HEK293T (cell line): ENCODE measurements around the gene ALDH8A1.

Source experiments
- CTCF ChIA-PET: fragments of 350-600 bp; formaldehyde crosslinking; extraction: SDS; loops from one replicate; lab custom pipeline; 2021; ENCODE audit warnings: antibody characterized with exemption, inconsistent platforms; lab: Yijun Ruan, JAX
- POLR2A ChIA-PET: fragments of 350-600 bp; formaldehyde crosslinking; extraction: SDS; loops from one replicate; lab custom pipeline; 2020; ENCODE audit warnings: antibody characterized with exemption, inconsistent platforms; lab: Yijun Ruan, JAX
- DNase-seq: peaks from one replicate; pipeline ENCODE4 v3.0.0; 2012; ENCODE audit warnings: mixed read lengths; ENCODE audit errors: extremely low spot score
- ARNT ChIP-seq: fragments of 450-650 bp; IDR thresholded peaks from 2 replicates; pipeline ENCODE4 v1.6.1; 2017; ENCODE audit warnings: mild to moderate bottlenecking
- BHLHE40 ChIP-seq: fragments of 450-650 bp; IDR thresholded peaks from 2 replicates; pipeline ENCODE4 v1.6.1; 2016; ENCODE audit warnings: mild to moderate bottlenecking, moderate library complexity, borderline replicate concordance
- CTBP1 ChIP-seq: fragments of 450-650 bp; IDR thresholded peaks from 2 replicates; pipeline ENCODE4 v1.6.1; 2016; ENCODE audit warnings: borderline replicate concordance
- ELF4 ChIP-seq: fragments of 450-650 bp; IDR thresholded peaks from 2 replicates; pipeline ENCODE4 v1.6.1; 2017; ENCODE audit warnings: antibody characterized with exemption
- FOXA1 ChIP-seq: fragments of 450-650 bp; IDR thresholded peaks from 2 replicates; pipeline ENCODE4 v1.6.1; 2016; ENCODE audit warnings: mild to moderate bottlenecking
- FOXK2 ChIP-seq: fragments of 450-650 bp; IDR thresholded peaks from 2 replicates; pipeline ENCODE4 v1.6.1; 2016; ENCODE audit warnings: mild to moderate bottlenecking
- FOXM1 ChIP-seq: fragments of 450-650 bp; IDR thresholded peaks from 2 replicates; pipeline ENCODE4 v1.6.1; 2017; ENCODE audit warnings: mild to moderate bottlenecking, borderline replicate concordance
- HDGF ChIP-seq: fragments of 450-650 bp; IDR thresholded peaks from 2 replicates; pipeline ENCODE4 v1.6.1; 2017; ENCODE audit warnings: antibody characterized with exemption, borderline replicate concordance
- L3MBTL2 ChIP-seq: fragments of 450-650 bp; conservative IDR thresholded peaks from 2 replicates; pipeline ENCODE4 v1.6.1; 2016; ENCODE audit warnings: mild to moderate bottlenecking
- LEF1 ChIP-seq: fragments of 450-650 bp; IDR thresholded peaks from 2 replicates; pipeline ENCODE4 v1.6.1; 2017; ENCODE audit warnings: mild to moderate bottlenecking, borderline replicate concordance
- NFRKB ChIP-seq: fragments of 450-650 bp; IDR thresholded peaks from 2 replicates; pipeline ENCODE4 v1.6.1; 2016; ENCODE audit warnings: mild to moderate bottlenecking, moderate library complexity
- PKNOX1 ChIP-seq: fragments of 450-650 bp; IDR thresholded peaks from 2 replicates; pipeline ENCODE4 v1.6.1; 2016
- SP1 ChIP-seq: fragments of 450-650 bp; IDR thresholded peaks from 2 replicates; pipeline ENCODE4 v1.6.1; 2017
- SUZ12 ChIP-seq: fragments of 450-650 bp; IDR thresholded peaks from 2 replicates; pipeline ENCODE4 v1.6.1; 2016; ENCODE audit warnings: mild to moderate bottlenecking
- TARDBP ChIP-seq: fragments of 450-650 bp; IDR thresholded peaks from 2 replicates; pipeline ENCODE4 v1.6.1; 2016
- ZNF384 ChIP-seq: fragments of 450-650 bp; IDR thresholded peaks from 2 replicates; pipeline ENCODE4 v1.6.1; 2016

Gene ALDH8A1

GRCh38 chr6:134979142-134979541, 29.2 kb upstream of the ALDH8A1 start:
- ChIA-PET CTCF (no interaction called here), POLR2A (no interaction called here)
- TF ChIP-seq ELF4 (no peak), BHLHE40 (no peak), SUZ12 (no peak), FOXA1 (no peak), LEF1 (no peak), CTBP1 (no peak), PKNOX1 (no peak), SP1 (no peak), FOXK2 (no peak), HDGF (no peak), TARDBP (no peak), L3MBTL2 (no peak), FOXM1 (no peak), ZNF384 (no peak), NFRKB (no peak), ARNT (no peak)
- no peak for DNase-seq

- CTCF ChIA-PET: no interaction called here
- POLR2A ChIA-PET: no interaction called here
- no peak for TF ChIP-seq FOXM1
- no peak for TF ChIP-seq L3MBTL2
- no peak for TF ChIP-seq ZNF384
- TF ChIP-seq SP1: no peak
- no peak for TF ChIP-seq LEF1
- no peak for TF ChIP-seq ELF4
- TF ChIP-seq SUZ12: no peak
- TF ChIP-seq NFRKB: no peak
- no peak for DNase-seq
These were observed 24.5 kb upstream of the ALDH8A1 start for GRCh38 chr6:134974370-134974769.

DNA sequence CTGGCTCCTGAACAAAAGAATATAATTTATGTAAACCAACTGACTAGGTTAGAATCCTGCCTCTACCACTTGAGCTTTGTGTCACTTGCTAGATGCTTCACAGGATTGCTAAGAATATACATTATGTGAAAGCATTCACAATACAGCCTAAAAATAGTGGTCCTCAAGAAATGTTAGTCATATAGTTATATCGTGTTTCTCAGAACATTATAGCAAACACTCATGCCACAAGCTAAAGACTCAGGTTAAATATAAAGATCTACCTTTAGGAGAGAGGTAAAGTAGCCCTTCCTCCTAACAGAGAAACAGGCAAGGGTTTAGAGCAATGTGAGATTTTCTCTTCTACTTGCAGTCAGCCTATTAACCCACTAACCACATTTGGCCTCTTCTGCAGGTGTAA, 17.8 kb upstream of the ALDH8A1 start:
- TF ChIP-seq ARNT: no peak
- no peak for TF ChIP-seq FOXK2
- no peak for TF ChIP-seq ZNF384
- no peak for TF ChIP-seq FOXA1
- no peak for TF ChIP-seq FOXM1
- no peak for TF ChIP-seq ELF4
- no peak for TF ChIP-seq L3MBTL2
- CTCF ChIA-PET: no interaction called here
- POLR2A ChIA-PET: no interaction called here
- no peak for DNase-seq

- ChIA-PET POLR2A (no interaction called here), CTCF (interaction anchor here (0.6 kb wide), 1 partner anchor 13 kb away, joined by 5 read pairs; no protein-coding TSS in a partner anchor)
- DNase-seq: no peak
- TF ChIP-seq FOXK2: no peak
- no peak for TF ChIP-seq HDGF
- TF ChIP-seq LEF1: no peak
- no peak for TF ChIP-seq SP1
- TF ChIP-seq L3MBTL2: no peak
- no peak for TF ChIP-seq FOXA1
- TF ChIP-seq SUZ12: no peak
- TF ChIP-seq PKNOX1: no peak
- no peak for TF ChIP-seq TARDBP
- no peak for TF ChIP-seq ELF4
- TF ChIP-seq BHLHE40: no peak
- TF ChIP-seq NFRKB: no peak
- TF ChIP-seq FOXM1: no peak
- TF ChIP-seq ARNT: no peak
- TF ChIP-seq CTBP1: no peak
These were observed 14.7 kb upstream of the ALDH8A1 start for GRCh38 chr6:134964451-134965203.

GRCh38 chr6:134962421-134962820, 12.5 kb upstream of the ALDH8A1 start:
- ChIA-PET CTCF (no interaction called here), POLR2A (no interaction called here)
- DNase-seq: no peak
- no peak for TF ChIP-seq SUZ12
- TF ChIP-seq ZNF384: no peak
- TF ChIP-seq HDGF: no peak
- TF ChIP-seq LEF1: no peak
- no peak for TF ChIP-seq PKNOX1
- no peak for TF ChIP-seq FOXA1

DNA sequence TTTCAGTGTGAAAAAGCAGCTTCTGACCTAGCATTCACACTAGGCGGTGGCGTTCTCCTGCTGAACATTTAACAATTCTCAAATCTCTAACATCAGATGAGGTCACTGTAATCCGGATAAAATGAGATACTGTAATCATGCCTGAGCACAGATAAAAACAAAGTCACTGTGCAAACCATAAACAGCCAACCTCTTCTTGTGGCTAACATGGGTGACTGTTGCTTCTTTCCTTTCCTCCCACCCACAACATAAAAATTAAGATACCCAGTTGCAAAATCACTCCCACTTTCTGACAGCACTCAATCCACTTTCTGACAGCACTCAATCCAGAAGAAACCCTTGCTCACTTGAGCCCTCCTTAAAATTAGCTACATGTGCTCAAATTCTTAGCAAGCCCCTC, 11.5 kb upstream of the ALDH8A1 start:
- ChIA-PET CTCF (interaction anchor here (0.8 kb wide), 1 partner anchor 21 kb away, joined by 3 read pairs; no protein-coding TSS in a partner anchor), POLR2A (no interaction called here)
- no peak for DNase-seq
- TF ChIP-seq PKNOX1 (no peak), CTBP1 (no peak), LEF1 (no peak), SUZ12 (no peak), FOXA1 (no peak), TARDBP (no peak), SP1 (no peak), FOXM1 (no peak)
